ENCODE data around the gene NRXN3.

DNA sequence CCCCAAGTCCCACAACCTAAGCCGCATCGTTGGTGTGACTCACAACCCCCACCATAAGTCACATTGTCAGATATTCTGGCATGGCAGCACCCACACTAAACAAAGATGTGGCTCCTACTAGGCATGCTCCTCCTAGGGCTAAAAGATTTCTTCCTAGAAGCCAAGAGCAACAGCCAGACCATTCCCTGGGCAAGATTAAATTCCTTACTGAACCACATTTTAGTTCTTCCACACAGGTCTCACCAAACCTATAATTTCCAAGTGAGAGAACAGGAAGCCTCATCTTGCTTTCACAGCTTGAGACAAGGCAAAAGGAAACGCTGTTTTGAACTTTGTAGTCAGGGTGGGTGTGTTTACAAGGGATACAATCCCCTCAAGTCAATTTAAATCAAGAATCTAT is 1408.3 kb downstream of the NRXN3 start:
- TF ChIP-seq, protein P1, sequence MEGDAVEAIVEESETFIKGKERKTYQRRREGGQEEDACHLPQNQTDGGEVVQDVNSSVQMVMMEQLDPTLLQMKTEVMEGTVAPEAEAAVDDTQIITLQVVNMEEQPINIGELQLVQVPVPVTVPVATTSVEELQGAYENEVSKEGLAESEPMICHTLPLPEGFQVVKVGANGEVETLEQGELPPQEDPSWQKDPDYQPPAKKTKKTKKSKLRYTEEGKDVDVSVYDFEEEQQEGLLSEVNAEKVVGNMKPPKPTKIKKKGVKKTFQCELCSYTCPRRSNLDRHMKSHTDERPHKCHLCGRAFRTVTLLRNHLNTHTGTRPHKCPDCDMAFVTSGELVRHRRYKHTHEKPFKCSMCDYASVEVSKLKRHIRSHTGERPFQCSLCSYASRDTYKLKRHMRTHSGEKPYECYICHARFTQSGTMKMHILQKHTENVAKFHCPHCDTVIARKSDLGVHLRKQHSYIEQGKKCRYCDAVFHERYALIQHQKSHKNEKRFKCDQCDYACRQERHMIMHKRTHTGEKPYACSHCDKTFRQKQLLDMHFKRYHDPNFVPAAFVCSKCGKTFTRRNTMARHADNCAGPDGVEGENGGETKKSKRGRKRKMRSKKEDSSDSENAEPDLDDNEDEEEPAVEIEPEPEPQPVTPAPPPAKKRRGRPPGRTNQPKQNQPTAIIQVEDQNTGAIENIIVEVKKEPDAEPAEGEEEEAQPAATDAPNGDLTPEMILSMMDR (IDR thresholded peaks at IDR 0.05): no peak
- no peak for TF ChIP-seq EZH2 (IDR thresholded peaks at IDR 0.05; ENCODE audit: borderline replicate concordance, insufficient read depth, low read depth, low read length, poor library complexity, severe bottlenecking)
